Mucosa of rectum (tissue), 2 donors: Measurements from ENCODE around the gene GRIK5.

Experiments
- H3K27ac ChIP-seq, 2 donors: one replicate each; pipeline ENCODE4 v1.7.0; 2013; ENCODE audit warnings: inconsistent platforms in 2 of 2, low read depth in 2 of 2, low read length in 2 of 2
- H3K27me3 ChIP-seq, 2 donors: one replicate each; pipeline ENCODE4 v1.7.0; 2013; ENCODE audit warnings: low read length in 2 of 2; ENCODE audit not compliant: control insufficient read depth in 2 of 2, insufficient read depth in 2 of 2
- H3K36me3 ChIP-seq, 2 donors: one replicate each; pipeline ENCODE4 v1.7.0; 2013; ENCODE audit warnings: low read length in 2 of 2; ENCODE audit not compliant: control insufficient read depth in 2 of 2, insufficient read depth in 2 of 2
- H3K4me1 ChIP-seq, 2 donors: one replicate each; pipeline ENCODE4 v1.7.0; 2013; ENCODE audit warnings: low read length in 2 of 2, mild to moderate bottlenecking in 1 of 2; ENCODE audit not compliant: control insufficient read depth in 2 of 2, insufficient read depth in 2 of 2
- H3K4me3 ChIP-seq, 2 donors: one replicate each; pipeline ENCODE4 v1.7.0; 2013; ENCODE audit warnings: low read length in 2 of 2
- H3K9ac ChIP-seq, 2 donors: one replicate each; pipeline ENCODE4 v1.7.0; 2013; ENCODE audit warnings: low read length in 2 of 2, low read depth in 1 of 2, mild to moderate bottlenecking in 1 of 2
- H3K9me3 ChIP-seq, 2 donors: one replicate each; pipeline ENCODE4 v1.7.0; 2013; ENCODE audit warnings: low read length in 2 of 2; ENCODE audit not compliant: control insufficient read depth in 2 of 2
- donor health status: healthy.
- donor health status: Normal muscosa, but diverticular disease.

GRIK5 gene

DNA sequence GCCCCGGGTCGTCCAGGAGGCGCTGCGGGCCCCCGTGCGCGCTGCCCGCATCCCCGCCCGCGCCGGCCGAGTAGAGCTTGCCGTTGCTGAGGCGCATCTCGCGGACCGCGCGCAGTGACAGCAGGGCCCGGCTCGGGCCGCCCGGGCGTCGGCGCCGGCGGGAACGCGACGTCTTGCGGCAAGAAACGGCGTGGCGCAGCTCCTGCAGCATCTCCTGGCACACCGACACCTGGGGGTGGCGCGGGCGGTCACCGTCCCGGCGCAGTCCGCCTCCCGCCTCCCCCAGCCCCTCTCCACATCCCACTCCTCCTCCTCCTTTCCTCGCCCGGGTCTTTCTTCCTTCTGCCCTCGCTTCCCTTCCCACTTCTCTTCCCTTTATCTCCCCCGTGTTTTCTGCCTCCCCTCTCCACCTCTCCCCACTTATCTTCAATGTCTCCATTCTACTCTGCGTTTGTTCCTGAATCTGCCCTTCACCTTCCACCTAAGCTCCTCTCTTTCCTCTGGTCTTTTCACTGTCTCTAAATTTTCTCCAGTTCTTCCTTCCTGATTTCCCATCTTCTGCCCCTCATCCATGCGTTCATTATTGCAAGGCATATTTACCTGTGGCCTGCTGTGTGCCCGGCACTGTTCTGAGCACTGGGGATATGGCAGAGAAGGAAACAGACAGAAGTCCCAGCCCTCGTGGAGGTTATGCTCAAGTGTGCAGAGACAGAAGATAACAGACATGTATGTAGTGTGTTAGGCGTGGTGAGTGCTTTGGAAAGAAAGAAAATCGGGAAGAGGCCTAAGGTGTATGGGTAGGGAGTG is 70.7 kb downstream of the GRIK5 start:
- no peaks in the 10 kb centered on the region for H3K36me3 ChIP-seq
- no peaks in the 10 kb centered on the region for H3K9me3 ChIP-seq
- H3K27me3 ChIP-seq: peaks cover 40 to 53% of the 10 kb centered on the region in 2 donors
- H3K9ac ChIP-seq: no peak overlapping the region
- H3K4me1 ChIP-seq: no peaks in the 10 kb centered on the region
- no peak overlapping the region for H3K4me3 ChIP-seq
- no peak overlapping the region for H3K27ac ChIP-seq

DNA sequence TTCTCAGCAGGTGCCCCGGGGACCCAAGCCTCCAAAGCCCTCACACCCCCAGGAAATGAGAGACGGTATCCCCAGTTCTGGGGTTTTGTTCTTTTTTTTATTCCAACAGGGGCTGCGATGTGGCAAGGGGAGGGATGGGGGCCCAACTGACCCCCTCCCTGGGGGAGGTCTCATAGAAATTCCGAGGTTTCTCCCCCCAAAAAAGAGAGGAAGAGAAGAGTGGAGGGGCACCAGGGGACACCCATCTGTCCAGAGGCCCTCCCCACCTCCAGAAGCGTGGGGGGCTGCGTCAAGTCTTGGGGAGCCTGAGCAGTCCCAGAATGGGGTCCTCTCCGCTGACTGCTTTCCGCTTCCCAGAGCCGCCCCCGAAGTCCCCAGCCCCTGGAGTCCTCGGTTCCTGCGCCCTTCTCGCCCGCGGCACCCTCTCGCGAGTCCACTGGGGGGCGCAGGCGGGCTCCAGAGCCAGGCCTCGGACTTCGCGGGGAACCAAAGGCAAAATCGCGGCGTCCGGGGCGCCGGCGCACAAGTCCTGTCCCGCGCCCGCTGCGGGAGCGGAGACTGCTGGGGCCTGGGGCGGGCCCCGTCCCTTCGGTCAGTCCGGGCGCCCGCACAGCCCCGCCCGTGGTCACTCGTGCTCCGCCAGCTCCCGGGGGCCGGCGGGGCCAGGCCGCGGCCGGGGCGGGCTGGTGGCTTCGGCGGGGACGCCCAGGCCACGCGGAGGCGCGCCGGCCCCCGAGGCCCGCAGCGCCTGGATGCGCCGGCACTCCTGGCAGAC is 71.6 kb downstream of the GRIK5 start:
- Histone ChIP-seq H3K4me1 (peaks cover 0 to 3% of the 10 kb centered on the region in 2 donors), H3K4me3 (no peak overlapping the region), H3K36me3 (no peaks in the 10 kb centered on the region), H3K9ac (no peak overlapping the region), H3K9me3 (no peaks in the 10 kb centered on the region), H3K27ac (no peak overlapping the region), H3K27me3 (peaks cover 42 to 55% of the 10 kb centered on the region in 2 donors)

DNA sequence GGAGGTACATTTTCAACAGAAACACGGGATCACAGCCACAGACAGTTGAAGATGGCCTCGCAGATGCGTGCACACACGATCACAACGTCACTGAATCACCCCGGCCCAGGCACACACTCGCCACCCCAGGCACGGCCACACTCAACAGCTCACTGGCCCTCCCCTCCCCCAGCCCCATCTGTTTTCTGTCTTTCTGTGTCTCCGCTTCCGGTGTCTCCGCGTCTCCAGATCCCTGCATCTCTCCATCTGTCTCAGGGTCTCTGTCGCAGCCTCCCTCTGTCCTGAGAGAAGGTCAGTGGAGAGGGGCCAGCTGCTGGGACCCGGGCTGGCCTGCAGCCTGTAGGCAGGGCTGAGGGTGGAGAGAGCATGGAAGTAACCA is 72.2 kb downstream of the GRIK5 start:
- H3K36me3 ChIP-seq: no peaks in the 10 kb centered on the region
- peaks cover 0 to 4% of the 10 kb centered on the region in 2 donors for H3K4me1 ChIP-seq
- H3K4me3 ChIP-seq: no peak overlapping the region
- no peaks in the 10 kb centered on the region for H3K9me3 ChIP-seq
- H3K27me3 ChIP-seq: peaks cover 45 to 59% of the 10 kb centered on the region in 2 donors
- no peak overlapping the region for H3K9ac ChIP-seq
- no peak overlapping the region for H3K27ac ChIP-seq

DNA sequence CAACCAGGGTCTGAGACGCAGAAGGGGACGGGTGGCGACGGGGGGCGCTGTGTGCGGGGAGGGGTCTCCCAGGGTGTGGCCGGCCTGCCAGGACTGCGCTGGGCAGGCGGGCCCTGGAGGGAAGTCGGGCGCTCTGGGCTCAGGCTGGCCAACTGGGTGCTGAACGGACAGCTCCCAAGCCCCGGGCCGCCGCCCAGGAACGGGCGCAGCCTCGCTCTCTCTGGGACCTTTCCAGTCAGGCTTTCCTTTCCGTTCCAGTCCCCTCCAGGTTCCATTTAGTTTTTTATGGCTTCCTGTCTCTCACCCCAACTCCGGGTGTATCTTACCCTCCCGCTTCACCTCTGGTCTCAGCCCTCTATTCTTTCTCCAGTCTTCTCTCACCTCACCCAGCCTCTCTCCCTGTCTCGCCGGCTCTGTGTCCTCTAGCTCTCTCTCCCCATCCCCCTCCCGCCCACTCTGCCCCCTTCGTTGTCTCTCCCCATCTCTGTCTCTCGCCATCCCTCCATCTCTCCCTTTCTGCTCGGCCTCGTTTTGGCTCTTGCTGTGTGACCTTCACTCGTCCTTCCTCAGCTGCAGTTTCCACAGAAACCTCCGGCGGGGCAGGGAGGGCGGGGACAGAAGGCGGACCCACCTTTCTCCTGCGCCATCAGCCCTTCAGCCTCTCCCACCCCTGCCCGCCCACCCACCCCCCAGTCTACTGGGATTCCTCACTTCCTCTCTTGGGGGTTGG is 72.7 kb downstream of the GRIK5 start:
- Histone ChIP-seq H3K4me3 (no peak overlapping the region), H3K9ac (no peak overlapping the region), H3K27me3 (peaks cover 48 to 63% of the 10 kb centered on the region in 2 donors), H3K9me3 (no peaks in the 10 kb centered on the region), H3K4me1 (peaks cover 0 to 4% of the 10 kb centered on the region in 2 donors), H3K36me3 (no peaks in the 10 kb centered on the region), H3K27ac (no peak overlapping the region)

DNA sequence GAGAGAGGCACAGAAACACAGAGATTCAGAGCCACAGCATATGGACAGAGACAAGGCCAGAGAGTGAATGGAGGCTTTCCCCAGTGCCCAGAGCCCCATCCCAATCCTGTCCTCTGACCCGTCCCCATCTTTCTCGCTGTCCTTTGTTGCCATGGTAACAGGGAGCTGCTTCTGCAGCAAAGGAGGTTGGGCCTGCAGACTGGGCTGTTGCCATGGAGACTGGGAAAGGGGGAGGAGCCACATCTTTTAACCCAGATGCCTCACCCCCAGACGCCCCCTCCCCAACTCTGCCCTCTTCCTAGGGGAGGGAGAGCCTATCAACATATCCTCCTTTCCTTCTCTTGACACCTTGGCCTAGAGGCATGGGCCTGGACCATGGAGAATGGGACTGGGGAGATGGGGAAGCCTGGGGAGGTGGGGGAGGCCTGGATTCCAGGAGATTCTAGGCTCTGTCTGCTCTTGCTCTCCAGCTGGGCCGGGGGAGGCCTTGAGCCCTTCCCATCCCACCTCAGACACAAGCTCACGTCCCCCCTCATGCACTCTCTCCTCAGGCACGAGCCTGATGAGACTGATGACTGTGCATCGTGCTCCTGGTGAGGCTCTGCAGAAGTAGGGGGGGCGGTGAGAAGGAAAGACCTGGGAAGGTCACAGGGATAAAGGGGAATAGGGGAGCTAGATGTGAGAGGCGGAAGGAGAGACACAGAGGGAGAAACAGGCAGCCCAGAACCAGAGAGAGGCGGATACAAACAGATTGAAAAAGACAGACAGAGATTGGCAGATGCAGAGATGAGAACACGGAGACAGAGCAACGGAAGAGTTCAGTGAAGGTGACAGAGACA is 73.8 kb downstream of the GRIK5 start:
- no peak overlapping the region for H3K4me3 ChIP-seq
- H3K4me1 ChIP-seq: peaks cover 0 to 4% of the 10 kb centered on the region in 2 donors
- H3K36me3 ChIP-seq: no peaks in the 10 kb centered on the region
- H3K27ac ChIP-seq: no peak overlapping the region
- peaks cover 48 to 62% of the 10 kb centered on the region in 2 donors for H3K27me3 ChIP-seq
- H3K9me3 ChIP-seq: no peaks in the 10 kb centered on the region
- H3K9ac ChIP-seq: no peak overlapping the region

DNA sequence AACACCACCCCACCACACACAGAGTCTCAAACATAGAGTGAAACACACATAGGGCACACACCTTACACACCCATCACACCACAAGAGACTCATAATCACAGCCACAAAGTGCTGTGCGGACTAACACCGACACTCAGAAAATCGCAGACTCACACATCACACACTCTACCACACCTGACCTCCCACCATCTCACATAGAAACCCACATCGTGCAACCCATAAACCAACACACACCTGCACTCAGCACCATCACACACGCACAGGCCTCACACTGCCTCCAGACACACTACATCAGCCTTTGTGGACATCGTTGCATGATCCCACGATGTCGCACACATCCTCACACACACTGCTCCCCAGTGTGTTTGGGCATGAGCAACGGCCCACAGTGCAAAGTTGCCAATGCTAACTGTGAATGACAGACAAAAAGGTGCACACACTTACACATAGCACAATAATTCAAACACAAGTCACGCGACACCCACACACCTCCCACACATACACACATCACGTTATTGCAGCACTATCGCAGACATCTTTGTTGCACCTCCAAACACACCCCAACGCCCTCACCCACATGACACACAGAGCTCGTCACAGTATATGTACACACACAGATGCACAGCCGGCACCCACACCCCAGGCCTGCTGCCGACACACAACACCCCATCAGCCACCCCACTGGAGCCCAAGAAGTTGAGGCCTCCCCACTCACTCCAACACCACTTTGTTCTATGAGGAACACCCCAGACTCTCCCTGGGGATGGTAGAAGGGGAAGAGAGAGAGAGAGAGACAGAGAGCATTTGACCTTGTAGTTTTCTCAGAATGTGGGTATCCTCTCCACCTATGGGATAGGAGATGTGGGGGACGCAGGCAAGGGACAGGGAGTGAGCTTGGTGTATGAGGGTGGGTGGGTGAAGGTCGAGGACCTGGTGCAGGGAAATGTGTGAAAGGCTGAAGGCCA is 74.7 kb downstream of the GRIK5 start:
- Histone ChIP-seq H3K4me1 (peaks cover 0 to 4% of the 10 kb centered on the region in 2 donors), H3K4me3 (no peak overlapping the region), H3K9me3 (no peaks in the 10 kb centered on the region), H3K9ac (no peak overlapping the region), H3K36me3 (no peaks in the 10 kb centered on the region), H3K27ac (no peak overlapping the region), H3K27me3 (peaks cover 40 to 55% of the 10 kb centered on the region in 2 donors)

DNA sequence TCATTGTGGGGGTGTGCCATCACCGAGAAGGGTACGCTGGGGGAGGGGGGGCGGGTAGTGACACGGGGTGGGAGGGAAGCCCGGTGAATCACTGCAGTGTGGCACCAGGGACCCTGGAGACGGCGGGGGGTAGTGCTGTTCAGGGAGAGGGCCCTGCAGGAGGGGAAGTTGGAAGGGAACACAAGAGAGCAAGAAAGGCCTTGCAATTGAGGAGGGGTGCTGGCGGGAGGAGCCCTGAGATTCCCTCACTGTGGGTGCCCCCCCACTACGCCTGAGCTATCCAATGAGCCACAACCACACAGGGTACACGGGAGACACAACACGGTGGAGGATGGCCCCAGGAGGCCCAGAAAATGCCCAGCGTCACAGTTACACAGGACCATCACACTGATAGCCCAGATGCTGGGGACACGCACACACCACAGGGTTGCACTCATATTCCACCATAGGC is 75.5 kb downstream of the GRIK5 start:
- Histone ChIP-seq H3K27me3 (peaks cover 34 to 48% of the 10 kb centered on the region in 2 donors), H3K4me1 (peaks cover 0 to 4% of the 10 kb centered on the region in 2 donors), H3K4me3 (no peak overlapping the region), H3K27ac (no peak overlapping the region), H3K9ac (no peak overlapping the region), H3K9me3 (no peaks in the 10 kb centered on the region), H3K36me3 (no peaks in the 10 kb centered on the region)

DNA sequence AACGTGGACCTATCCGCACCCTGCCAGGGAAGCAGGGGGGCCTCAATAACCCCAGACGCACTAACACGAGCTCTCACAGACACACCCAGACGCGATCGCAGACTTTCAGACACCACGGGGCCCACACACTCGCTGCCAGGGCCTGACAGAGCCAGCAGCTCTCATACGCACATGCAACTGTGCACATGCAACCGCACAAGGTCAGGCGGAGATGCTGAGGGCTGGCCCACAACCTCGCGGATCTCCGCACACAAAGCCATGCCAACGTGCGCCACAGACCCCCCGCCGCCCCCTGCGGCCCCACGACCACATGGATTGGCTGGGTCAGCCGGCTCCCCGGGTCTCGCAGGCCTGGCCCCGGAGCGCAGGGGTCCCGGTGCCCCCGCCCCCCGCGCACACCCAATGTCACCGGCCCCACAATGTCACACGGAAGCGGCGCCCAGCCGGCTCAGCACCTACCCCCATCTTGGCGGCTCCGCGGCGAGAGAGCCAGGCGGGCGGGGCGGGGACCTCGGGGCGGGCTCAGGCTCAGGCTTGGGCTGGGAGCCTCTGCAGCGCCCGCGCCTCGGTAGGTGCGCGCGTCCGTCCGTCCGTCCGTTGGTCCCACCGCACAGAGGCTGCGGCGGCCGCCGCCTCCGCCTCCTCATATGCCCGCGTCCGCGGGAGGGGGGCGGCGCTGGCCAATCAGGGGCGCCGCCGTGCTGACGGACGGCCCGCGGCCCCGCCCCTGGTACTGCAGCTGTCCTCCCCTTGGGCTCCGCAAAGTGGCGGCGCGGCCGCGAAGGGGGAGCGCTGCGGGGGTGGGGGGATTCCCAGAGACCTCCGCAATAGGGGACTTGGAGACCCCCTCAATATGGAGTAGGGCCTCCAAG is 76.2 kb downstream of the GRIK5 start, which contains the start of gene ATP1A3:
Gene ATP1A3, minus strand, starts transcription at position 619 of the 872 bp plus-strand sequence. Its CDS starts 154 bp downstream, at position 465.
- H3K4me3 ChIP-seq: peak within 1 kb of the TSS; percentile 16 to 60
- H3K9ac ChIP-seq: no peak within 1 kb of the TSS
- H3K27ac ChIP-seq: no peak within 1 kb of the TSS
- peaks cover 0 to 4% of the 10 kb centered on the region in 2 donors for H3K4me1 ChIP-seq
- H3K27me3 ChIP-seq: peaks cover 33 to 43% of the 10 kb centered on the region in 2 donors
- H3K36me3 ChIP-seq: no peaks in the 10 kb centered on the region
- H3K9me3 ChIP-seq: no peaks in the 10 kb centered on the region
